ENCODE data around the gene ZNF485. TPM values are rescaled to one million over a fixed set of nuclear protein-coding genes. Genes with fewer than 3 reads are reported as not detected.

The ZNF485 gene
- total RNA-seq, 1 donor: 2.5 TPM

GRCh38 chr10:43573250-43574000 is 32.8 kb upstream of the ZNF485 start:
- DNase-seq (ENCODE audit: insufficient read length, low spot score, missing footprints): no peak
- H3K4me1 ChIP-seq (ENCODE audit: insufficient read depth, low read length): peaks cover 13% of the 10 kb centered on the region
- peak overlapping the region; percentile 89 for H3K4me2 ChIP-seq (ENCODE audit: insufficient read depth, low read length)
- H3K9me3 ChIP-seq (ENCODE audit: low read depth, low read length): no peaks in the 10 kb centered on the region
- H3K36me3 ChIP-seq (ENCODE audit: insufficient read depth, low read length): peaks cover 8% of the 10 kb centered on the region
- H2AFZ ChIP-seq (ENCODE audit: low read length): peak overlapping the region; percentile 85
- no peak for TF ChIP-seq CTCF (IDR thresholded peaks at IDR 0.05; ENCODE audit: extremely low read depth, low read depth, low read length)
- peak overlapping the region; percentile 3 for H3K27ac ChIP-seq (ENCODE audit: low read depth, low read length)
- H3K4me3 ChIP-seq (ENCODE audit: insufficient read depth, low read length): peak overlapping the region; percentile 79
- H4K20me1 ChIP-seq (ENCODE audit: insufficient read depth, low read length): no peaks in the 10 kb centered on the region
- no peaks in the 10 kb centered on the region for H3K79me2 ChIP-seq (ENCODE audit: insufficient read depth, low read length)
- no peaks in the 10 kb centered on the region for H3K27me3 ChIP-seq (ENCODE audit: insufficient read depth, low read length)

GRCh38 chr10:43574001-43574892 is 32.0 kb upstream of the ZNF485 start, which contains the start of gene ZNF239:
Gene ZNF239 (minus strand): TSS chr10:43574616. CDS start chr10:43558079, 16,537 bp downstream.
- Histone ChIP-seq H4K20me1 (ENCODE audit: insufficient read depth, low read length) (no peaks in the 10 kb centered on the region), H3K36me3 (ENCODE audit: insufficient read depth, low read length) (peaks cover 7% of the 10 kb centered on the region), H3K4me2 (ENCODE audit: insufficient read depth, low read length) (peak within 1 kb of the TSS; percentile 89), H3K9me3 (ENCODE audit: low read depth, low read length) (no peaks in the 10 kb centered on the region), H3K27ac (ENCODE audit: low read depth, low read length) (peak within 1 kb of the TSS; percentile 3), H3K27me3 (ENCODE audit: insufficient read depth, low read length) (no peaks in the 10 kb centered on the region), H3K4me3 (ENCODE audit: insufficient read depth, low read length) (peak within 1 kb of the TSS; percentile 79), H3K79me2 (ENCODE audit: insufficient read depth, low read length) (no peaks in the 10 kb centered on the region), H2AFZ (ENCODE audit: low read length) (peak within 1 kb of the TSS; percentile 85), H3K4me1 (ENCODE audit: insufficient read depth, low read length) (peaks cover 13% of the 10 kb centered on the region)
- TF ChIP-seq CTCF (IDR thresholded peaks at IDR 0.05; ENCODE audit: extremely low read depth, low read depth, low read length): no peak
- DNase-seq (ENCODE audit: insufficient read length, low spot score, missing footprints): peak; percentile 94

- H3K9me3 ChIP-seq (ENCODE audit: low read depth, low read length): no peaks in the 10 kb centered on the region
- no peaks in the 10 kb centered on the region for H4K20me1 ChIP-seq (ENCODE audit: insufficient read depth, low read length)
- no peaks in the 10 kb centered on the region for H3K79me2 ChIP-seq (ENCODE audit: insufficient read depth, low read length)
- no peaks in the 10 kb centered on the region for H3K27me3 ChIP-seq (ENCODE audit: insufficient read depth, low read length)
- TF ChIP-seq CTCF (IDR thresholded peaks at IDR 0.05; ENCODE audit: extremely low read depth, low read depth, low read length): no peak
- peak overlapping the region; percentile 89 for H3K4me2 ChIP-seq (ENCODE audit: insufficient read depth, low read length)
- no peak overlapping the region for H3K27ac ChIP-seq (ENCODE audit: low read depth, low read length)
- peak overlapping the region; percentile 79 for H3K4me3 ChIP-seq (ENCODE audit: insufficient read depth, low read length)
- peak overlapping the region; percentile 85 for H2AFZ ChIP-seq (ENCODE audit: low read length)
- DNase-seq (ENCODE audit: insufficient read length, low spot score, missing footprints): no peak
- H3K4me1 ChIP-seq (ENCODE audit: insufficient read depth, low read length): peaks cover 13% of the 10 kb centered on the region
- H3K36me3 ChIP-seq (ENCODE audit: insufficient read depth, low read length): peaks cover under 1% of the 10 kb centered on the region
Measured at GRCh38 chr10:43574906-43575305, 31.3 kb upstream of the ZNF485 start.

GRCh38 chr10:43576062-43576461 is 30.2 kb upstream of the ZNF485 start:
- no peak for DNase-seq (ENCODE audit: insufficient read length, low spot score, missing footprints)
- H2AFZ ChIP-seq (ENCODE audit: low read length): no peak overlapping the region
- H3K79me2 ChIP-seq (ENCODE audit: insufficient read depth, low read length): no peaks in the 10 kb centered on the region
- no peaks in the 10 kb centered on the region for H3K9me3 ChIP-seq (ENCODE audit: low read depth, low read length)
- no peaks in the 10 kb centered on the region for H3K27me3 ChIP-seq (ENCODE audit: insufficient read depth, low read length)
- no peak overlapping the region for H3K4me2 ChIP-seq (ENCODE audit: insufficient read depth, low read length)
- peaks cover 13% of the 10 kb centered on the region for H3K4me1 ChIP-seq (ENCODE audit: insufficient read depth, low read length)
- no peak overlapping the region for H3K27ac ChIP-seq (ENCODE audit: low read depth, low read length)
- TF ChIP-seq CTCF (IDR thresholded peaks at IDR 0.05; ENCODE audit: extremely low read depth, low read depth, low read length): no peak
- no peaks in the 10 kb centered on the region for H4K20me1 ChIP-seq (ENCODE audit: insufficient read depth, low read length)
- no peak overlapping the region for H3K4me3 ChIP-seq (ENCODE audit: insufficient read depth, low read length)
- no peaks in the 10 kb centered on the region for H3K36me3 ChIP-seq (ENCODE audit: insufficient read depth, low read length)
